Measurements from ENCODE around the gene LMBR1L. TPM values are rescaled to one million over a fixed set of nuclear protein-coding genes. Genes with fewer than 3 reads are reported as not detected.

Gene LMBR1L
- total and polyA plus RNA-seq, 2 of the 13 experiments (the other 11 are each of a cell fraction or from before 2014, with no cell fraction given), result 12.2 to 65.9 TPM

GRCh38 chr12:49131051-49131893 is 20.6 kb upstream of the LMBR1L start, which contains the start of gene TUBA1B (continued):
- TF ChIP-seq ZNF142 (CRISPR knock-in tag; IDR thresholded peaks at IDR 0.05), result no peak; the same call in 1 of the 2 replicates
- peak; percentile 53 for TF ChIP-seq PHF5A (CRISPR knock-in tag; IDR thresholded peaks at IDR 0.05; ENCODE audit: low read depth, unreplicated experiment)
- no peak; the same call in 1 of the 2 replicates for TF ChIP-seq ZNF784 (CRISPR knock-in tag; IDR thresholded peaks at IDR 0.05; ENCODE audit: borderline replicate concordance)
- TF ChIP-seq ZMYM4 (CRISPR knock-in tag; IDR thresholded peaks at IDR 0.05), result no peak; the same call in 1 of the 2 replicates
- TF ChIP-seq PBX3 (CRISPR knock-in tag; IDR thresholded peaks at IDR 0.05; ENCODE audit: borderline replicate concordance), result 0 out of 2 replicates have a peak, but pooled peaks have one; percentile 65
- TF ChIP-seq GMEB1 (CRISPR knock-in tag; IDR thresholded peaks at IDR 0.05; ENCODE audit: borderline replicate concordance), result 0 out of 2 replicates have a peak, but pooled peaks have one; percentile 24
- TF ChIP-seq HHEX (CRISPR knock-in tag; IDR thresholded peaks at IDR 0.05), result no peak
- TF ChIP-seq FOXK1 (CRISPR knock-in tag; IDR thresholded peaks at IDR 0.05; ENCODE audit: borderline replicate concordance, low read depth), result no peak
- TF ChIP-seq MAFF (IDR thresholded peaks at IDR 0.05; ENCODE audit: low read depth, low read length), result no peak
- TF ChIP-seq MIXL1 (CRISPR knock-in tag; IDR thresholded peaks at IDR 0.05), result peak; percentile 35; the same call in 1 of the 2 replicates
- TF ChIP-seq CEBPG (CRISPR knock-in tag; IDR thresholded peaks at IDR 0.05), result no peak
- no peak for TF ChIP-seq ZNF552 (CRISPR knock-in tag; IDR thresholded peaks at IDR 0.05; ENCODE audit: borderline replicate concordance)
- TF ChIP-seq ZNF101 (CRISPR knock-in tag; IDR thresholded peaks at IDR 0.05; ENCODE audit: borderline replicate concordance, low read depth), result no peak; the same call in 1 of the 2 replicates
- TF ChIP-seq ZSCAN20 (CRISPR knock-in tag; IDR thresholded peaks at IDR 0.05; ENCODE audit: borderline replicate concordance), result no peak
- no peak for TF ChIP-seq SRSF9 (IDR thresholded peaks at IDR 0.05; ENCODE audit: borderline replicate concordance, insufficient read depth, low read depth, low read length, poor library complexity, severe bottlenecking)
- 0 out of 2 replicates have a peak, but pooled peaks have one; percentile 5 for TF ChIP-seq THAP7 (CRISPR knock-in tag; IDR thresholded peaks at IDR 0.05)
- no peak for TF ChIP-seq RARG (CRISPR knock-in tag; IDR thresholded peaks at IDR 0.05; ENCODE audit: low read depth)
- TF ChIP-seq ZNF296 (CRISPR knock-in tag; conservative IDR thresholded peaks at IDR 0.05), result no peak
